Panc1 (cell line): ENCODE data around the gene PDCD11. TPM values are rescaled to one million over a fixed set of nuclear protein-coding genes. Genes with fewer than 3 reads are reported as not detected.

Source experiments
- ATAC-seq: fragments of 200-7000 bp; cut with Tn5 transposase; 2 replicates; pipeline ENCODE4 v1.9.1; 2020; ENCODE audit warnings: mild to moderate bottlenecking, moderate library complexity
- BruUV-seq: library from RNA; stranded (reverse); fragments of 400-500 nt; replicated peaks from 2 replicates; lab custom pipeline; 2021; lab: Mats Ljungman, UMichigan
- CTCF ChIA-PET: fragments of 300-600 bp; sonication (Branson Sonifier 250); formaldehyde crosslinking; loops from one replicate; lab custom pipeline; 2022; ENCODE audit warnings: antibody characterized with exemption; lab: Charles Lee
- POLR2A ChIA-PET: fragments of 300-600 bp; sonication (Branson Sonifier 250); formaldehyde crosslinking; loops from one replicate; lab custom pipeline; 2022; ENCODE audit warnings: antibody characterized with exemption; lab: Charles Lee
- DNase-seq: peaks from one replicate; pipeline ENCODE4 v3.0.0-alpha.2; 2010; ENCODE audit warnings: low read depth, low spot score
- H3K27ac ChIP-seq: 2 replicates; pipeline ENCODE4 v1.5.1; 2011; ENCODE audit warnings: mild to moderate bottlenecking, low read length, inconsistent platforms
- H3K27me3 ChIP-seq: fragments of 200-500 bp; sonication (Bioruptor generic); 2 replicates; pipeline ENCODE4 v1.6.0; 2014; ENCODE audit warnings: low read length, inconsistent platforms; ENCODE audit not compliant: control insufficient read depth, insufficient read depth
- H3K36me3 ChIP-seq: fragments of 200-500 bp; sonication (Bioruptor generic); 2 replicates; pipeline ENCODE4 v1.5.1; 2014; ENCODE audit warnings: inconsistent platforms, mild to moderate bottlenecking, low read length, moderate library complexity; ENCODE audit not compliant: control insufficient read depth, insufficient read depth
- H3K4me1 ChIP-seq: 2 replicates; pipeline ENCODE4 v1.5.1; 2011; ENCODE audit warnings: inconsistent platforms, mild to moderate bottlenecking, low read length, moderate library complexity; ENCODE audit not compliant: control insufficient read depth, insufficient read depth
- H3K4me3 ChIP-seq, 2 experiments: 2 replicates each; pipeline ENCODE4 v1.5.1; 2011 to 2012; ENCODE audit warnings: low read depth in 2 of 2, low read length in 2 of 2, mild to moderate bottlenecking in 2 of 2, inconsistent platforms in 1 of 2, moderate library complexity in 1 of 2
- H3K9me3 ChIP-seq: fragments of 200-500 bp; sonication (Bioruptor generic); 2 replicates; pipeline ENCODE4 v1.5.1; 2014; ENCODE audit warnings: low read depth, mild to moderate bottlenecking, inconsistent platforms, low read length, moderate library complexity; ENCODE audit not compliant: control insufficient read depth, insufficient read depth
- CTCF ChIP-seq: fragments of 450-650 bp; IDR thresholded peaks from 2 replicates; pipeline ENCODE4 v1.5.1; 2017; ENCODE audit warnings: mild to moderate bottlenecking
- POLR2AphosphoS5 ChIP-seq: IDR thresholded peaks from 2 replicates; pipeline ENCODE4 v1.6.1; 2012; ENCODE audit warnings: mild to moderate bottlenecking, low read depth, low read length, moderate library complexity
- REST ChIP-seq, 2 experiments: IDR thresholded peaks; 2 replicates each; pipeline ENCODE4 v1.6.1; 2011 to 2012; ENCODE audit warnings: low read depth in 2 of 2, control low read depth in 1 of 2, low read length in 1 of 2, mild to moderate bottlenecking in 1 of 2, moderate library complexity in 1 of 2; ENCODE audit not compliant: insufficient read depth in 1 of 2
- SIN3A ChIP-seq: IDR thresholded peaks from 2 replicates; pipeline ENCODE4 v1.6.1; 2012; ENCODE audit warnings: low read depth, mild to moderate bottlenecking, low read length, moderate library complexity, borderline replicate concordance; ENCODE audit not compliant: insufficient read depth
- TCF7L2 ChIP-seq: IDR thresholded peaks from 2 replicates; pipeline ENCODE4 v1.6.1; 2011; ENCODE audit warnings: mild to moderate bottlenecking, low read depth, low read length, inconsistent platforms
- in situ Hi-C: cut with HindIII; loops from 2 replicates; pipeline ENCODE4 v1.10.0; 2016; ENCODE audit warnings: low sequenced_read_pairs, low pct_unique_long_range_greater_than_20kb
- intact Hi-C: fragments of 100-400 bp; cut with micrococcal nuclease; formaldehyde crosslinking; loops from one replicate; pipeline ENCODE4 v1.10.0; 2022; ENCODE audit not compliant: unreplicated experiment
- total RNA-seq: library from RNA; stranded (reverse); gene quantifications from one replicate; pipeline ENCODE4 v1.2.1, GENCODE V29; 2021; ENCODE audit not compliant: unreplicated experiment

Gene PDCD11
- total RNA-seq, 1 experiment from 2014 or later, result 92.8 TPM

- DNase-seq, result no peak
- intact Hi-C loops, result no loop called here
- TF ChIP-seq CTCF (no peak), SIN3A (no peak), POLR2AphosphoS5 (no peak), TCF7L2 (no peak), REST (IDR thresholded peaks at IDR 0.05; ENCODE audit: insufficient read depth in 1 of 2, low read depth in 2 of 2, low read length in 1 of 2) (no peak)
- Histone ChIP-seq H3K27ac (no peak overlapping the region), H3K4me1 (no peaks in the 10 kb centered on the region), H3K36me3 (peaks cover 41% of the 10 kb centered on the region), H3K4me3 (no peak overlapping the region), H3K9me3 (no peaks in the 10 kb centered on the region), H3K27me3 (no peaks in the 10 kb centered on the region)
- ATAC-seq, result no peak
- CTCF ChIA-PET, result no interaction called here
- in situ Hi-C loops, result no loop called here
- no TSS peak for BruUV-seq
- POLR2A ChIA-PET, result no interaction called here
These were observed 47.2 kb downstream of the PDCD11 start for GRCh38 chr10:103443475-103444185.

DNA sequence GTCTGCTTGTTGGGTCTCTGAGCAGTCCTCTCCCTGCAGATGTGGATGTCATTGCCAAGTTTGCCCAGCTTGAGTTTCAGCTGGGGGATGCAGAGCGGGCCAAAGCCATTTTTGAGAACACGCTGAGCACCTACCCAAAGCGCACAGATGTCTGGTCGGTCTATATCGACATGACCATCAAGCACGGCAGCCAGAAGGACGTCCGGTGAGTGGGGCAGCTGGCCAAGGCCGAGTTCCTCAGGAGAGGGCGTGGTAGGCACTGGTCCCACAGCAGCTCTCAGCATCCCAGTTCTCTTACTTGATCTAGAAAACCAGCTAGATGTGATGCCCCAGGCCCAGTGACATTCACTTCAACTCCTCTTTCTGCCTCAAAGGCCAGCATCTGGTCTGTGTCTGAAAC, 48.1 kb downstream of the PDCD11 start:
- ATAC-seq, result no peak
- H3K36me3 ChIP-seq, result peaks cover 38% of the 10 kb centered on the region
- no peak overlapping the region for H3K27ac ChIP-seq
- TF ChIP-seq TCF7L2 (no peak), SIN3A (no peak), REST (IDR thresholded peaks at IDR 0.05; ENCODE audit: insufficient read depth in 1 of 2, low read depth in 2 of 2, low read length in 1 of 2) (no peak), POLR2AphosphoS5 (no peak), CTCF (no peak)
- no TSS peak for BruUV-seq
- POLR2A ChIA-PET, result no interaction called here
- CTCF ChIA-PET, result no interaction called here
- no peaks in the 10 kb centered on the region for H3K9me3 ChIP-seq
- no peak overlapping the region for H3K4me3 ChIP-seq
- no peaks in the 10 kb centered on the region for H3K4me1 ChIP-seq
- H3K27me3 ChIP-seq, result no peaks in the 10 kb centered on the region
- DNase-seq, result no peak
- in situ Hi-C loops, result no loop called here
- intact Hi-C loops, result no loop called here
